ENCODE results near the gene CENPS.

GRCh38 chr1:10472220-10473144, 42.2 kb downstream of the CENPS start, which contains the start of gene DFFA:
- peak in 1 of 6 experiments; percentile 4 for TF ChIP-seq CTCF (IDR thresholded peaks at IDR 0.05)
- TF ChIP-seq POLR2A (IDR thresholded peaks at IDR 0.05) = peak in 1 of 2 donors; percentile 69
